HUES64 (cell line): ENCODE data around the gene TNFRSF14.

Experiments
- H3K27ac ChIP-seq: 2 replicates; pipeline ENCODE4 v1.7.0; 2013; ENCODE audit warnings: low read depth, low read length, inconsistent platforms
- H3K27me3 ChIP-seq: 2 replicates; pipeline ENCODE4 v1.6.1; 2013; ENCODE audit warnings: mild to moderate bottlenecking, low read length; ENCODE audit not compliant: insufficient read depth
- H3K36me3 ChIP-seq: 2 replicates; pipeline ENCODE4 v1.6.1; 2013; ENCODE audit warnings: mild to moderate bottlenecking, low read length; ENCODE audit not compliant: insufficient read depth
- H3K4me1 ChIP-seq: 2 replicates; pipeline ENCODE4 v1.6.1; 2013; ENCODE audit warnings: mild to moderate bottlenecking, low read length, moderate library complexity; ENCODE audit not compliant: insufficient read depth
- H3K4me3 ChIP-seq: 2 replicates; pipeline ENCODE4 v1.5.1; 2013; ENCODE audit warnings: mild to moderate bottlenecking, low read length, moderate library complexity
- H3K9ac ChIP-seq: 2 replicates; pipeline ENCODE4 v1.6.1; 2013; ENCODE audit warnings: mild to moderate bottlenecking, low read depth, low read length
- H3K9me3 ChIP-seq: 2 replicates; pipeline ENCODE4 v1.6.1; 2013; ENCODE audit warnings: low read depth, low read length; ENCODE audit not compliant: insufficient read depth
- WGBS: fragments of 150-250, 120-280 bp; methylation state at CpG from one replicate; pipeline ENCODE4 v1.1.7; 2013; ENCODE audit warnings: missing lambda C conversion rate; 5-methylcytosine and 5-hydroxymethylcytosine counted together

Gene TNFRSF14

DNA sequence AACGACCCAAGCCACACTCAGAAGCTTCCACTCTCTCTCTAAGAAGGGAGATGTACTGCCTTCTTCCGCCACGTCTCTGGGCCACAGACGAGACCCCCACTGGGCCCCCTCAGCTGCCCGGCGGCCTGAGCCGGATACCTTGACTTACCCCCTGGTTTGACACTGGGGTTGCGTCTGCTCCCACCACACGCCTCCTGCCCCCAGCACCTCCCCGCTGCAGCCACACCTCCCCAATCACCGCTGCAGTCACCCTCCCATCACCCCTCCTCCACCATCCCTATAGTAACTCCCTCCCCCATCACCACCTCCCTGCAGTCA is 40.4 kb upstream of the TNFRSF14 start:
- Histone ChIP-seq H3K9ac (no peak overlapping the region), H3K27me3 (no peaks in the 10 kb centered on the region), H3K36me3 (peaks cover 92% of the 10 kb centered on the region), H3K4me3 (no peak overlapping the region), H3K4me1 (no peaks in the 10 kb centered on the region), H3K27ac (no peak overlapping the region), H3K9me3 (no peaks in the 10 kb centered on the region)
- WGBS: 95% methylated on average over 11 of the region's 11 CpGs

DNA sequence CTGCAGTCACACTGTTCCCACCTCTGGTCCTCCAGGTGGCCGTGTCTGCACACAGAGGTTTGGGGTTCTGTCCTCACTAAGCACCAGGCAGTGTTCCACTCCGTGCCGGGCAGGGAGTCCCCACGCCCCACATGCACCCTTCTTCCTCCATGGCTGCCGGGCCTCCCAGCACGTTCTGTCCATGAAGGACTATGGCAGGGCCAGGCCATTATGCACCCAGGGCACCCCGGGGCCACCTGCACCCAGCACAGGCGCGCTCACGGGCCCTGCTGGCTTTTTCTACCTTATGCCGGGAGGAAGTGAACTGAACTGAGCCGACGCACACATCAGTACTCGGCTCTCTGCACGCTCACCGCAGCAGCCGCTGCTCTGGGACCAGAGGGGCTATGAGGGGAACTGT is 40.0 kb upstream of the TNFRSF14 start:
- no peak overlapping the region for H3K4me3 ChIP-seq
- H3K9ac ChIP-seq: no peak overlapping the region
- H3K9me3 ChIP-seq: no peaks in the 10 kb centered on the region
- H3K4me1 ChIP-seq: no peaks in the 10 kb centered on the region
- H3K36me3 ChIP-seq: peaks cover 92% of the 10 kb centered on the region
- H3K27ac ChIP-seq: no peak overlapping the region
- no peaks in the 10 kb centered on the region for H3K27me3 ChIP-seq
- 92% methylated on average over 17 of the region's 17 CpGs for WGBS

DNA sequence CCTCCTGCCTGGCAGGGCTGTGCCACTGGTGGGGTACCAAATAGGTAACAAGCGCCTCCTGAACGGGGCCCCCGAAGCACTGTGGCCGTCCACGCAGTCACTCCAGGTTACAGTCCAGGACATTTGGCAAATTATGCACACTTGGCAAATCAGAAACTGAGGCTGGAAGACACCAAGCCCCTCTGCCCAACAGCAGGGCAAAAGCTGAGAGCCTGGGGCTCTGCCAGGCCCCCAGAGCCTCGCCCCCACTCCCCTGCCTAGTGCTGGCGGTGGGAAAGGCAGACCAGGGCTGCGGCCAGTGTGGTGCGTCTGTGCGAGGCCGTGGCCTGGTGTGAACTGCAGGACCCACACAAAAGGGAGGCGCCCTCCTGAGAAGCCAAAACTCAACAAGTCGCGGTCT is 39.2 kb upstream of the TNFRSF14 start:
- Histone ChIP-seq H3K27me3 (no peaks in the 10 kb centered on the region), H3K9ac (no peak overlapping the region), H3K36me3 (peaks cover 88% of the 10 kb centered on the region), H3K9me3 (no peaks in the 10 kb centered on the region), H3K4me1 (no peaks in the 10 kb centered on the region), H3K27ac (no peak overlapping the region), H3K4me3 (no peak overlapping the region)
- WGBS: 96% methylated on average over 14 of the region's 14 CpGs

DNA sequence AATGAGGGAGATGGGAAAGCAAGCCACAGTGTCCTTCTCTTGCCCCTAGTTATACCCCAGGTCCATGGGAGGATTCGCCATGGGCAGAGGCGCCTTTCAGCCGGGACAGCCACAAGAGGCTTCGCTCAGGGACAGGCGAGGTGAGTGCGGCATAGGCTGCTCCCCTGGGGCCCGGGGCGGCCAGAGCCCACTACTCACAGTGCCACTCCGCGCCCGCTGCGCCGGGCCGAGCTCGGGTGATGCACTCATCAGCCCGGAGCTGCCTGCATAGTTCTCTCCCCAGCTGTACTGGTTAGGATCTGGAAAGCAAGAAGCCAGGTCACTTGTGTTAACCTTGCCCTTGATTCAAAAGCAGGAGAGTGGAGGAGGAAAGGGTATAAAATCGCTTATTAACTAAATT is 38.2 kb upstream of the TNFRSF14 start:
- no peak overlapping the region for H3K27ac ChIP-seq
- H3K27me3 ChIP-seq: no peaks in the 10 kb centered on the region
- no peaks in the 10 kb centered on the region for H3K4me1 ChIP-seq
- no peak overlapping the region for H3K9ac ChIP-seq
- H3K4me3 ChIP-seq: no peak overlapping the region
- H3K9me3 ChIP-seq: no peaks in the 10 kb centered on the region
- WGBS: 98% methylated on average over 17 of the region's 17 CpGs
- peaks cover 78% of the 10 kb centered on the region for H3K36me3 ChIP-seq

DNA sequence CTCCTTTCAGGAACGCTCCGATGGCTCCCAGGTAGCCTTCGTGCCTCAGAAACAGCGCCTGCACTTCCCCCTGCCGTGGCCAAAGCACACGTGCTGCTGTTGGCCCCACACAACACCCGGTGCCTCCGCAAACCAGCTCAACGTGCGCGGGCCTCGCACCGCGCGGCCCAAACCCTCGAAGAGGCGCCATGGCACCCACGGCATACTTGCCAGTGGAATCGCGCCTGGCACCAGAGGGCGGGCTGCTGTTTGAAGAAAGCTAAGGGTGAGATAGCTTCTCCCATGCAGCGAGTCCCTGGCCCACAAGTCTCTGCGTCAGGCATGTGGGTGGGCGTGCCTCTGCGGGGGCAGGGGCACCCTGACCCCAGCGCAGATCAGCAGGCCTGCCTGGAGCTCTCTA is 37.6 kb upstream of the TNFRSF14 start:
- H3K9me3 ChIP-seq: no peaks in the 10 kb centered on the region
- H3K4me3 ChIP-seq: no peak overlapping the region
- no peaks in the 10 kb centered on the region for H3K27me3 ChIP-seq
- no peaks in the 10 kb centered on the region for H3K4me1 ChIP-seq
- no peak overlapping the region for H3K27ac ChIP-seq
- peaks cover 73% of the 10 kb centered on the region for H3K36me3 ChIP-seq
- 95% methylated on average over 26 of the region's 26 CpGs for WGBS
- H3K9ac ChIP-seq: no peak overlapping the region

DNA sequence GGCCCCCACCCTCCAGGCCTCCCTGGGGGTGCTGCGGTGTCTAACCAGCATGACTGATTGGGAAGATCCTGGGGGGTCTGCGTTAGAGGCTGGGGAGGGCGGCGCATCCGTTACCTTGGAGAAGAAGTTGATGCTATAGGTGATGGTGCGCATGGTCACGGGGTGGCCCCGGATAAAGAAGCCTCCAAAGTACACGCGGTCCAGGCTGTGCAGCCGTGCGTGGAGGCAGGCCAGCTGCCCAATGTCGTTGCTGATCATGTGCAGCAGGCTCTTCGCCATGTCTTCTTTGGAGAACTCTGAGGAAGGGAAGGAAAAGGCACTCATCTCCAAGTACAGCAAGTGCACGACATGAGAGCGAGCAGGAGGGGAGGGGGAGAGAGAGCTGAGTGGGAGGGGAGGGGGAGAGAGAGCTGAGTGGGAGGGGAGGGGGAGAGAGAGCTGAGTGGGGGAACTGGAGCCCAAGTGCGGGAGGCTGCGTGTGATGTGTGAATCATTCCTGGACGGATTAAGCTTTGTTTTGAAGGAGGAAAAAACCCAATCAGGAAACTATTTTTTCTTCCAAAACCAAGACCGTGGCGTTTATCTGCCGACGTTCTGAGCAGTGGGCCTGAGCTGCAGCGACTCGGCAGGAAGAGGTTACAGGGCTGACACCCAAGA is 37.0 kb upstream of the TNFRSF14 start:
- H3K4me1 ChIP-seq: 0 out of 2 replicates have a peak, but pooled peaks cover 3% of the 10 kb centered on the region
- H3K9me3 ChIP-seq: no peaks in the 10 kb centered on the region
- 94% methylated on average over 25 of the region's 25 CpGs for WGBS
- no peak overlapping the region for H3K27ac ChIP-seq
- H3K36me3 ChIP-seq: peaks cover 67% of the 10 kb centered on the region
- no peaks in the 10 kb centered on the region for H3K27me3 ChIP-seq
- H3K9ac ChIP-seq: no peak overlapping the region
- H3K4me3 ChIP-seq: no peak overlapping the region

DNA sequence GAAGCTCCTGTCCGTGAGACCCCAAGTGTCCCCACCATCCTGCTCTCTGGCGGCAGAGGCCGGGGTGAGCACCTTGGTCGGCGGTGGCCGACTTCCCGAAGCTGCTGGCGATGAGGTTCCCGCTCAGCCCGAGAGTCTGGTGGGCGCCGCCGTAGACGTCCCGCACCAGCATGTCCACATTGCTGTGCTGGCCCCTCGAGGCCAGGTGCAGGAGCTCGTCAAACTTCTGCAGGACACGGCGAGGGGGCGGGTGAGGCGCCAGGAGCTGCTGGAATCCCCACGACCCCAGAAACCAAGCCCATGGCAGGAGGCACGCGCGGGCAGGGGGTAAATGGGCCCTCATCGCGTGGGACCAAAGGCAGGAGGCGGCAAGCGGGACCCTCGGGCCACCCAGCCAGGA is 36.4 kb upstream of the TNFRSF14 start:
- no peaks in the 10 kb centered on the region for H3K9me3 ChIP-seq
- peaks cover 66% of the 10 kb centered on the region for H3K36me3 ChIP-seq
- no peak overlapping the region for H3K4me3 ChIP-seq
- no peak overlapping the region for H3K27ac ChIP-seq
- 96% methylated on average over 30 of the region's 30 CpGs for WGBS
- H3K4me1 ChIP-seq: 0 out of 2 replicates have a peak, but pooled peaks cover 3% of the 10 kb centered on the region
- H3K27me3 ChIP-seq: no peaks in the 10 kb centered on the region
- H3K9ac ChIP-seq: no peak overlapping the region

DNA sequence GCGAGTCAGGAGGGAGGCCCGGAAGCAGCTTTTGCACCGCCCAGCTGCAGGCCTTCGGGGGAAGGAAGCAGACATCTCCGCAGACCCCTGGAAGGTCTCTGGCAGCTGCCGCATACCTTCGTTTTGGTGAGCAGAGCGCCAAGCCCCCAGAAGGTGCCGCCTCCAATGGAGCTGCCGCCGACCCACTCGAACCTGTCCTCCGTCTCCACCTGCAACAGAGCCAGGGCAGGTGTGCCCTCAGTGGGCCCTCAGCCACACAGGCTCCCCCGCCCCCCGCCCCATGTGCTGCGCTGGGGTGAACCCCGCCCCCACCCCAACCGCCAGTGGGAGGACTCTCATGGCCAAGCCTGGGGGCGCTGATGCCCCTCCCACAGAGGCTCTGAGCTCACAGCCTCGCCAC is 36.0 kb upstream of the TNFRSF14 start:
- Histone ChIP-seq H3K4me3 (no peak overlapping the region), H3K4me1 (0 out of 2 replicates have a peak, but pooled peaks cover 3% of the 10 kb centered on the region), H3K9me3 (no peaks in the 10 kb centered on the region), H3K36me3 (peaks cover 61% of the 10 kb centered on the region), H3K27me3 (no peaks in the 10 kb centered on the region), H3K27ac (no peak overlapping the region), H3K9ac (no peak overlapping the region)
- WGBS: 93% methylated on average over 20 of the region's 20 CpGs

DNA sequence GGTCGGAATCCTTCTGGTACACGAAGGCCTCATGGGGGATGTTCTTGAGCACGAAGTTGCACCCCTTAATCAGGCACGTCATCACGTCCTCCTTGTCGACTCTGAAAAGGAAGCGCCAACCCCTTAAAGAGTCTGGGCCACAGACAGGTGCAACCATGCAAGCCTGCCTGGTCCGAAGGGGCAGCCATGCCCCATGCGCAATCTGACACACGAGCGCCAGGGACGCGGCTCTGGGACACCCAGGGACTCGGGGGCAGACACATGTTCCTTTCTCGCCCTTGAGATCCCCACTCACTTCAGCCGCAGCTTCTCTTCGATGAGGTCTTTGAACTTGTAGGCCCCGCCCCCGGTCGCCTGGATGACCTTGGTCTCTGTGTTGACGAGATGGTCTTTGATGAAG is 35.4 kb upstream of the TNFRSF14 start:
- H3K36me3 ChIP-seq: peaks cover 55% of the 10 kb centered on the region
- WGBS: 97% methylated on average over 21 of the region's 21 CpGs
- H3K4me3 ChIP-seq: no peak overlapping the region
- no peak overlapping the region for H3K27ac ChIP-seq
- no peak overlapping the region for H3K9ac ChIP-seq
- no peaks in the 10 kb centered on the region for H3K9me3 ChIP-seq
- no peaks in the 10 kb centered on the region for H3K27me3 ChIP-seq
- H3K4me1 ChIP-seq: 0 out of 2 replicates have a peak, but pooled peaks cover 3% of the 10 kb centered on the region

DNA sequence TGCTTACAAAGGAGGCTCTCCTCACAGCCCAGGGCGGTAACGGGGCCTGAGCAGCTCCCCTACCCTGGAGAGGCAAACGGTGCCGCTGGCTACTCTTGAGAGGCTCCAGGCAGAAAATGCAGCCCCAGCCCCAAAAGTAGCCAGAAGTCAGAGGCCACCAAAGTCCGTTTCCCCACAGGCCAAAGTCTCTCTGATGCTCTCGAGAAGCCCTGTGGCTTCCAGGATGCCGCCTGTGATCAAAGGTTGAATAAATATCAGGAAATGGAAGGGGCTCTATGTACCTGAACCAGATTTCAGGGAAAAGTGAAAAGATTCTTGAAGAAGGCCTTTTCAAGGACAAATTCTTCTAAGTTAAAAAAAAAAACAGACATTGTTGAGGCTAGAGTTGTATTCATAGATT is 33.9 kb upstream of the TNFRSF14 start:
- Histone ChIP-seq H3K36me3 (peaks cover 41% of the 10 kb centered on the region), H3K27ac (no peak overlapping the region), H3K27me3 (peaks cover 7% of the 10 kb centered on the region), H3K9ac (no peak overlapping the region), H3K4me3 (no peak overlapping the region), H3K4me1 (0 out of 2 replicates have a peak, but pooled peaks cover 9% of the 10 kb centered on the region), H3K9me3 (no peaks in the 10 kb centered on the region)
- 90% methylated on average over 7 of the region's 7 CpGs for WGBS

DNA sequence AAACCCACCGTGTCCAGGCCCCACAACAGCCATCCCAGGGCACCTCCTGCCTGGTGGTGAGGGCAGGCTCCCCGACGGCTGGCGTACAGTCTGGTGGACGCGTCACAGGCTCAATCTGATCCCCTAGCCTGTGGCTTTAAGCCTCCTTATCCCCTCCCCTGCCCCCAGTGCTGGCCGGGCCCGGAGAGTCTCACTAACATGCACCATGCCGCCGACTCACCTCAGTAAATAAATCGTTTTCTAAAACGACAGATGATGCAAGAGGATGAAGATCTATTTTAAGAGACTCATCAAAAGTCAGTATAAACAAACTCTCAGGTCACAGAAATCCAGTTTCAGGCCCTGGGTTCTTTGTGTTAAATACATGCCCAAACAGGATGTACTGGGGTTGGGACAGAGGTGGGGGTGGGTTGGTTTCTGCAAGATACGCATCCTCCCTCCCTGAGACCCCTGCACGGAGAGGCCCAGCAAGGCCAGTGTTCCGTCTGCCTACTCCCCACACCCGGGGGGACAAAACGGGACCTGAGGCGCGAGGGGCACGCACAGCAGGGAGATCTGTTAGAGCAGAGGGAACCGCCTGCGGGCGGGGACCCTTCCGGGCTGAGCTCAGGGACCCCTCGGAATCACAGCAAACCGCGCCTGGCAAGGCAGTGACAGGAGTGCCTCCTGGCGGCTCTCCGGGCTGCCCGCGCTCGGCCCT is 32.8 kb upstream of the TNFRSF14 start:
- 89% methylated on average over 32 of the region's 32 CpGs for WGBS
- H3K36me3 ChIP-seq: peaks cover 30% of the 10 kb centered on the region
- H3K9ac ChIP-seq: no peak overlapping the region
- H3K27ac ChIP-seq: no peak overlapping the region
- H3K4me3 ChIP-seq: no peak overlapping the region
- H3K9me3 ChIP-seq: no peaks in the 10 kb centered on the region
- H3K27me3 ChIP-seq: peaks cover 18% of the 10 kb centered on the region
- H3K4me1 ChIP-seq: 0 out of 2 replicates have a peak, but pooled peaks cover 10% of the 10 kb centered on the region
